ENCODE data around the gene TMEM131. TPM values are rescaled to one million over a fixed set of nuclear protein-coding genes. Genes with fewer than 3 reads are reported as not detected.
"Not testable (repeated sequence)": the region's sequence is repeated elsewhere in the genome, so short reads cannot be mapped to it uniquely, and the experiment has no call there.

Gene TMEM131
- total RNA-seq, 1 donor from 2014 or later: 31.7 TPM

- H3K36me3 Mint-ChIP-seq (ENCODE audit: low read depth, unreplicated experiment): no peaks in the 10 kb centered on the region
- no peak for DNase-seq (ENCODE audit: low spot score)
- no peak for TF ChIP-seq CTCF (IDR thresholded peaks at IDR 0.05; ENCODE audit: unreplicated experiment)
Observed at GRCh38 chr2:97857553-97857952, 138.2 kb downstream of the TMEM131 start.

GRCh38 chr2:97853057-97853456 is 142.7 kb downstream of the TMEM131 start:
- H3K4me1 Mint-ChIP-seq (ENCODE audit: unreplicated experiment): not testable (repeated sequence)

More at GRCh38 chr2:97857553-97857952, 138.2 kb downstream of the TMEM131 start:
- no peak overlapping the region for H3K27ac Mint-ChIP-seq (ENCODE audit: unreplicated experiment)
- no peaks in the 10 kb centered on the region for H3K4me1 Mint-ChIP-seq (ENCODE audit: unreplicated experiment)
- H3K4me3 Mint-ChIP-seq (ENCODE audit: unreplicated experiment): no peak overlapping the region
- H3K27me3 Mint-ChIP-seq (ENCODE audit: unreplicated experiment): peaks cover 4% of the 10 kb centered on the region
- no peaks in the 10 kb centered on the region for H3K9me3 Mint-ChIP-seq (ENCODE audit: unreplicated experiment)

DNA sequence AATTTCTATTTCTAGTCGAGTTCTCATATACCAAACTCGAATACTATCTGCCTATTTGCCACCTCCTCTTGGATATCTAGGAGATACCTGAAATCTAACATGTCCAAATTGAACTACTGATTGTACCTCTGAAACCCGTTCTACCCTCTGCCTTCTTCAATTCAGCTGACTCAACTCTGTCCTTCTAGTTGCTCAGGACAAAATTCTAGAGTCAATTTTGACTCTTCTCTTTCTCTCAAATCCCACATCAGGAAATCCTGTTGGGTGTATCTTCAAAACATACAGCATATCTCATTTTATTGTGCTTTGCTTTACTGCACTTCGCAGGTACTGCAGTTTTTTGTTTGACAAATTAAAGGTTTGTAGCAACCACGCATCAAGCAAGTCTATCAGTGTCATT is 144.6 kb downstream of the TMEM131 start:
- H3K4me1 Mint-ChIP-seq (ENCODE audit: unreplicated experiment): peaks cover 4% of the 10 kb centered on the region
- no peak for TF ChIP-seq CTCF (IDR thresholded peaks at IDR 0.05; ENCODE audit: unreplicated experiment)
- no peaks in the 10 kb centered on the region for H3K36me3 Mint-ChIP-seq (ENCODE audit: low read depth, unreplicated experiment)
- DNase-seq (ENCODE audit: low spot score): no peak
- no peak overlapping the region for H3K27ac Mint-ChIP-seq (ENCODE audit: unreplicated experiment)
- H3K9me3 Mint-ChIP-seq (ENCODE audit: unreplicated experiment): no peaks in the 10 kb centered on the region
- peaks cover 2% of the 10 kb centered on the region for H3K27me3 Mint-ChIP-seq (ENCODE audit: unreplicated experiment)
- no peak overlapping the region for H3K4me3 Mint-ChIP-seq (ENCODE audit: unreplicated experiment)

More at GRCh38 chr2:97853057-97853456, 142.7 kb downstream of the TMEM131 start:
- not testable (repeated sequence) for DNase-seq (ENCODE audit: low spot score); H3K9me3 Mint-ChIP-seq (ENCODE audit: unreplicated experiment); H3K36me3 Mint-ChIP-seq (ENCODE audit: low read depth, unreplicated experiment); H3K27ac Mint-ChIP-seq (ENCODE audit: unreplicated experiment); H3K4me3 Mint-ChIP-seq (ENCODE audit: unreplicated experiment); H3K27me3 Mint-ChIP-seq (ENCODE audit: unreplicated experiment)

- Mint-ChIP-seq H3K9me3 (ENCODE audit: unreplicated experiment) (no peaks in the 10 kb centered on the region), H3K27me3 (ENCODE audit: unreplicated experiment) (peaks cover 2% of the 10 kb centered on the region), H3K4me1 (ENCODE audit: unreplicated experiment) (peaks cover 4% of the 10 kb centered on the region), H3K27ac (ENCODE audit: unreplicated experiment) (no peak overlapping the region), H3K4me3 (ENCODE audit: unreplicated experiment) (no peak overlapping the region), H3K36me3 (ENCODE audit: low read depth, unreplicated experiment) (no peaks in the 10 kb centered on the region)
- DNase-seq (ENCODE audit: low spot score): no peak
- no peak for TF ChIP-seq CTCF (IDR thresholded peaks at IDR 0.05; ENCODE audit: unreplicated experiment)
Observed at GRCh38 chr2:97849881-97850528, 145.7 kb downstream of the TMEM131 start.

- H3K9me3 Mint-ChIP-seq (ENCODE audit: unreplicated experiment): no peaks in the 10 kb centered on the region
- DNase-seq (ENCODE audit: low spot score): no peak
- peaks cover 4% of the 10 kb centered on the region for H3K4me1 Mint-ChIP-seq (ENCODE audit: unreplicated experiment)
- no peaks in the 10 kb centered on the region for H3K27me3 Mint-ChIP-seq (ENCODE audit: unreplicated experiment)
- H3K27ac Mint-ChIP-seq (ENCODE audit: unreplicated experiment): no peak overlapping the region
- H3K4me3 Mint-ChIP-seq (ENCODE audit: unreplicated experiment): no peak overlapping the region
- TF ChIP-seq CTCF (IDR thresholded peaks at IDR 0.05; ENCODE audit: unreplicated experiment): no peak
- no peaks in the 10 kb centered on the region for H3K36me3 Mint-ChIP-seq (ENCODE audit: low read depth, unreplicated experiment)
Observed at GRCh38 chr2:97848306-97848705, 147.4 kb downstream of the TMEM131 start.

DNA sequence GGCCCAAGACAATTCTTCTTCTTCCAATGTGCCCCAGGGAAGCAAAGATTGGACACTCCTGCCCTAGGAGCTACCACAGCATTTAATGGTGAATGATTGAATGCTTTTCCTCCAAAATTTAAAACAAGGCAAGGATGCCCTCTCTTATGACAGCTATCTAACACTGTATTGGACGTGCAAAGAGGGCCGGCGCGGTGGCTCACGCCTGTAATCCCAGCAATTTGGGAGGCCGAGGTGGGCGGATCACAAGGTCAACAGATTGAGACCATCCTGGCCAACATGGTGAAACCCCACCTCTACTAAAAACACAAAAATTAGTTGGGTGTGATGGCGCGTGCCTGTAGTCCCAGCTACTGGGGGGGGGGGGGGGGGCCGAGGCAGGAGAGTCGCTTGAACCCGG is 149.0 kb downstream of the TMEM131 start:
- H3K27me3 Mint-ChIP-seq (ENCODE audit: unreplicated experiment); H3K9me3 Mint-ChIP-seq (ENCODE audit: unreplicated experiment); H3K4me1 Mint-ChIP-seq (ENCODE audit: unreplicated experiment); H3K27ac Mint-ChIP-seq (ENCODE audit: unreplicated experiment); H3K4me3 Mint-ChIP-seq (ENCODE audit: unreplicated experiment); H3K36me3 Mint-ChIP-seq (ENCODE audit: low read depth, unreplicated experiment); DNase-seq (ENCODE audit: low spot score): not testable (repeated sequence)
